Skeletal muscle tissue (tissue), 4 donors: ENCODE data around the gene CFAP61. TPM values are rescaled to one million over a fixed set of nuclear protein-coding genes. Genes with fewer than 3 reads are reported as not detected.

Experiments used
- H3K27ac ChIP-seq: one replicate; pipeline ENCODE4 v1.7.0; 2013; ENCODE audit warnings: mild to moderate bottlenecking, low read depth, low read length, inconsistent platforms
- H3K27me3 ChIP-seq, 3 donors: one replicate each; pipeline ENCODE4 v1.7.0; 2013; ENCODE audit warnings: low read length in 3 of 3; ENCODE audit not compliant: control insufficient read depth in 3 of 3, insufficient read depth in 3 of 3
- H3K36me3 ChIP-seq, 3 donors: one replicate each; pipeline ENCODE4 v1.7.0; 2013; ENCODE audit warnings: low read length in 3 of 3; ENCODE audit not compliant: control insufficient read depth in 3 of 3, insufficient read depth in 3 of 3
- H3K4me1 ChIP-seq, 3 donors: one replicate each; pipeline ENCODE4 v1.7.0; 2013; ENCODE audit warnings: low read length in 3 of 3, mild to moderate bottlenecking in 3 of 3; ENCODE audit not compliant: control insufficient read depth in 3 of 3, insufficient read depth in 3 of 3
- H3K4me3 ChIP-seq, 3 donors: one replicate each; pipeline ENCODE4 v1.7.0; 2013; ENCODE audit warnings: low read length in 3 of 3
- H3K9ac ChIP-seq, 3 donors: one replicate each; pipeline ENCODE4 v1.7.0; 2013; ENCODE audit warnings: low read length in 3 of 3, mild to moderate bottlenecking in 3 of 3, moderate library complexity in 2 of 3, low read depth in 1 of 3
- H3K9me3 ChIP-seq, 3 donors: one replicate each; pipeline ENCODE4 v1.7.0; 2013; ENCODE audit warnings: low read length in 3 of 3; ENCODE audit not compliant: control insufficient read depth in 3 of 3
- total RNA-seq: library from RNA; depleted of rRNA; stranded (reverse); fragments of >200 nt; gene quantifications from one replicate; pipeline ENCODE4 v1.2.3, GENCODE V29; 2014
- donor health status: Osteomylitis.

Gene CFAP61
- total RNA-seq, 1 donor from 2014 or later, result 1.0 TPM

- no peaks in the 10 kb centered on the region for H3K9me3 ChIP-seq
- peak overlapping the region; percentile 95 for H3K27ac ChIP-seq
- H3K36me3 ChIP-seq, result no peaks in the 10 kb centered on the region
- H3K9ac ChIP-seq, result peak overlapping the region; percentile 53 to 82 (median 70)
- H3K4me1 ChIP-seq, result peaks cover 18 to 40% (median 24%) of the 10 kb centered on the region in 3 donors
- H3K4me3 ChIP-seq, result peak overlapping the region; percentile 34 to 61 (median 58)
- H3K27me3 ChIP-seq, result no peaks in the 10 kb centered on the region
Measured at GRCh38 chr20:20085071-20085470, 32.7 kb downstream of the CFAP61 start.

GRCh38 chr20:20085812-20086211 lies 33.5 kb downstream of the CFAP61 start:
- Histone ChIP-seq H3K9ac (peak overlapping the region; percentile 53 to 79 (median 70)), H3K27me3 (no peaks in the 10 kb centered on the region), H3K27ac (peak overlapping the region; percentile 95), H3K9me3 (no peaks in the 10 kb centered on the region), H3K4me3 (peak overlapping the region; percentile 34 to 52 (median 35)), H3K4me1 (peaks cover 19 to 47% (median 24%) of the 10 kb centered on the region in 3 donors), H3K36me3 (peaks cover 0 to 1% (median 0%) of the 10 kb centered on the region in 3 donors)

GRCh38 chr20:20089018-20089417 lies 36.7 kb downstream of the CFAP61 start:
- Histone ChIP-seq H3K4me1 (peaks cover 19 to 42% (median 24%) of the 10 kb centered on the region in 3 donors), H3K27ac (peak overlapping the region; percentile 95), H3K27me3 (no peaks in the 10 kb centered on the region), H3K9ac (peak overlapping the region; percentile 24 to 83 (median 73)), H3K4me3 (peak overlapping the region in 2 of 3 donors; percentile 54 to 71), H3K36me3 (peaks cover 0 to 7% (median 0%) of the 10 kb centered on the region in 3 donors), H3K9me3 (no peaks in the 10 kb centered on the region)

GRCh38 chr20:20089939-20090338 lies 37.6 kb downstream of the CFAP61 start:
- Histone ChIP-seq H3K9ac (no peak overlapping the region), H3K4me1 (peaks cover 11 to 33% (median 16%) of the 10 kb centered on the region in 3 donors), H3K9me3 (no peaks in the 10 kb centered on the region), H3K4me3 (no peak overlapping the region), H3K27me3 (no peaks in the 10 kb centered on the region), H3K36me3 (peaks cover 0 to 7% (median 2%) of the 10 kb centered on the region in 3 donors), H3K27ac (no peak overlapping the region)

- no peak overlapping the region for H3K4me3 ChIP-seq
- H3K9ac ChIP-seq, result no peak overlapping the region
- no peaks in the 10 kb centered on the region for H3K27me3 ChIP-seq
- H3K36me3 ChIP-seq, result peaks cover 0 to 7% (median 2%) of the 10 kb centered on the region in 3 donors
- H3K27ac ChIP-seq, result no peak overlapping the region
- no peaks in the 10 kb centered on the region for H3K9me3 ChIP-seq
- H3K4me1 ChIP-seq, result peaks cover 6 to 34% (median 8%) of the 10 kb centered on the region in 3 donors
Measured at GRCh38 chr20:20092827-20093226, 40.5 kb downstream of the CFAP61 start.

GRCh38 chr20:20094410-20094809 lies 42.1 kb downstream of the CFAP61 start:
- no peak overlapping the region for H3K4me3 ChIP-seq
- no peaks in the 10 kb centered on the region for H3K27me3 ChIP-seq
- no peak overlapping the region for H3K9ac ChIP-seq
- no peaks in the 10 kb centered on the region for H3K9me3 ChIP-seq
- peaks cover 0 to 22% (median 8%) of the 10 kb centered on the region in 3 donors for H3K4me1 ChIP-seq
- H3K27ac ChIP-seq, result no peak overlapping the region
- peaks cover 0 to 7% (median 2%) of the 10 kb centered on the region in 3 donors for H3K36me3 ChIP-seq

- Histone ChIP-seq H3K9me3 (no peaks in the 10 kb centered on the region), H3K36me3 (peaks cover 0 to 11% (median 2%) of the 10 kb centered on the region in 3 donors), H3K27ac (no peak overlapping the region), H3K4me3 (no peak overlapping the region), H3K4me1 (peaks cover 0 to 14% (median 0%) of the 10 kb centered on the region in 3 donors), H3K27me3 (no peaks in the 10 kb centered on the region), H3K9ac (peak overlapping the region in 1 of 3 donors; percentile 26)
Measured at GRCh38 chr20:20095114-20095872, 43.0 kb downstream of the CFAP61 start.

- H3K27ac ChIP-seq, result no peak overlapping the region
Measured at GRCh38 chr20:20096421-20096820, 44.1 kb downstream of the CFAP61 start.

GRCh38 chr20:20100881-20101280 lies 48.5 kb downstream of the CFAP61 start:
- Histone ChIP-seq H3K4me3 (no peak overlapping the region), H3K9ac (no peak overlapping the region), H3K27me3 (no peaks in the 10 kb centered on the region), H3K9me3 (no peaks in the 10 kb centered on the region), H3K27ac (no peak overlapping the region), H3K36me3 (peaks cover 0 to 4% (median 0%) of the 10 kb centered on the region in 3 donors), H3K4me1 (peaks cover 4 to 7% (median 6%) of the 10 kb centered on the region in 3 donors)

More at GRCh38 chr20:20096421-20096820, 44.1 kb downstream of the CFAP61 start:
- H3K27me3 ChIP-seq, result no peaks in the 10 kb centered on the region
- H3K4me3 ChIP-seq, result no peak overlapping the region
- H3K9ac ChIP-seq, result no peak overlapping the region
- peaks cover 0 to 8% (median 0%) of the 10 kb centered on the region in 3 donors for H3K4me1 ChIP-seq
- peaks cover 0 to 7% (median 2%) of the 10 kb centered on the region in 3 donors for H3K36me3 ChIP-seq
- H3K9me3 ChIP-seq, result no peaks in the 10 kb centered on the region

- no peak overlapping the region for H3K4me3 ChIP-seq
- H3K27me3 ChIP-seq, result no peaks in the 10 kb centered on the region
- H3K9me3 ChIP-seq, result no peaks in the 10 kb centered on the region
- H3K9ac ChIP-seq, result no peak overlapping the region
- no peak overlapping the region for H3K27ac ChIP-seq
- peaks cover 0 to 4% (median 0%) of the 10 kb centered on the region in 3 donors for H3K36me3 ChIP-seq
- peaks cover 4 to 7% (median 6%) of the 10 kb centered on the region in 3 donors for H3K4me1 ChIP-seq
Measured at GRCh38 chr20:20102163-20102562, 49.8 kb downstream of the CFAP61 start.
